HG02798 (cell line): Measurements from ENCODE around the gene FNBP1L.

Source experiments
- ATAC-seq: cut with Tn5 transposase; IDR thresholded peaks from one replicate; pipeline ENCODE4 v1.9.1; 2021; ENCODE audit warnings: mild to moderate bottlenecking; ENCODE audit not compliant: unreplicated experiment, poor library complexity

Gene FNBP1L

GRCh38 chr1:93603601-93604000 is 155.7 kb downstream of the FNBP1L start:
- no peak for ATAC-seq
